Skeletal muscle tissue (tissue), 4 donors: ENCODE data around the gene RAB3IL1. TPM values are rescaled to one million over a fixed set of nuclear protein-coding genes. Genes with fewer than 3 reads are reported as not detected.
"Not testable (repeated sequence)": the region's sequence is repeated elsewhere in the genome, so short reads cannot be mapped to it uniquely, and the experiment has no call there.

Experiments used
- H3K27ac ChIP-seq: one replicate; pipeline ENCODE4 v1.7.0; 2013; ENCODE audit warnings: mild to moderate bottlenecking, low read depth, low read length, inconsistent platforms
- H3K27me3 ChIP-seq, 3 donors: one replicate each; pipeline ENCODE4 v1.7.0; 2013; ENCODE audit warnings: low read length in 3 of 3; ENCODE audit not compliant: control insufficient read depth in 3 of 3, insufficient read depth in 3 of 3
- H3K36me3 ChIP-seq, 3 donors: one replicate each; pipeline ENCODE4 v1.7.0; 2013; ENCODE audit warnings: low read length in 3 of 3; ENCODE audit not compliant: control insufficient read depth in 3 of 3, insufficient read depth in 3 of 3
- H3K4me1 ChIP-seq, 3 donors: one replicate each; pipeline ENCODE4 v1.7.0; 2013; ENCODE audit warnings: low read length in 3 of 3, mild to moderate bottlenecking in 3 of 3; ENCODE audit not compliant: control insufficient read depth in 3 of 3, insufficient read depth in 3 of 3
- H3K4me3 ChIP-seq, 3 donors: one replicate each; pipeline ENCODE4 v1.7.0; 2013; ENCODE audit warnings: low read length in 3 of 3
- H3K9ac ChIP-seq, 3 donors: one replicate each; pipeline ENCODE4 v1.7.0; 2013; ENCODE audit warnings: low read length in 3 of 3, mild to moderate bottlenecking in 3 of 3, moderate library complexity in 2 of 3, low read depth in 1 of 3
- H3K9me3 ChIP-seq, 3 donors: one replicate each; pipeline ENCODE4 v1.7.0; 2013; ENCODE audit warnings: low read length in 3 of 3; ENCODE audit not compliant: control insufficient read depth in 3 of 3
- total RNA-seq: library from RNA; depleted of rRNA; stranded (reverse); fragments of >200 nt; gene quantifications from one replicate; pipeline ENCODE4 v1.2.3, GENCODE V29; 2014
- donor health status: Osteomylitis.

RAB3IL1 gene
- 9.4 TPM for total RNA-seq

GRCh38 chr11:61917334-61918109 lies at the start of gene RAB3IL1:
TSS of gene RAB3IL1 (minus strand) at chr11:61917566. CDS start at chr11:61917367, 199 bp downstream.
- H3K27ac ChIP-seq: peak within 1 kb of the TSS; percentile 71
- peak within 1 kb of the TSS; percentile 66 to 70 (median 69) for H3K4me3 ChIP-seq
- H3K9ac ChIP-seq: peak within 1 kb of the TSS; percentile 33 to 79 (median 40)
- no peaks in the 10 kb centered on the region for H3K36me3 ChIP-seq
- no peaks in the 10 kb centered on the region for H3K9me3 ChIP-seq
- peaks cover 27 to 34% (median 31%) of the 10 kb centered on the region in 3 donors for H3K4me1 ChIP-seq
- peaks cover 11 to 32% (median 24%) of the 10 kb centered on the region in 3 donors for H3K27me3 ChIP-seq

GRCh38 chr11:61966734-61967115 lies 49.4 kb upstream of the RAB3IL1 start:
- no peaks in the 10 kb centered on the region for H3K9me3 ChIP-seq
- peaks cover 51 to 69% (median 56%) of the 10 kb centered on the region in 3 donors for H3K4me1 ChIP-seq
- H3K27ac ChIP-seq: peak overlapping the region; percentile 97
- peaks cover 24 to 29% (median 26%) of the 10 kb centered on the region in 3 donors for H3K36me3 ChIP-seq
- H3K9ac ChIP-seq: peak overlapping the region; percentile 94 to 98 (median 94)
- no peaks in the 10 kb centered on the region for H3K27me3 ChIP-seq
- H3K4me3 ChIP-seq: peak overlapping the region; percentile 87 to 100 (median 97)

- peak overlapping the region; percentile 97 for H3K27ac ChIP-seq
- peaks cover 24 to 29% (median 26%) of the 10 kb centered on the region in 3 donors for H3K36me3 ChIP-seq
These were observed 47.4 kb upstream of the RAB3IL1 start for GRCh38 chr11:61964666-61965271.

GRCh38 chr11:61964058-61964665 lies 46.8 kb upstream of the RAB3IL1 start:
- H3K4me1 ChIP-seq: peaks cover 46 to 60% (median 52%) of the 10 kb centered on the region in 3 donors
- peaks cover 24 to 29% (median 29%) of the 10 kb centered on the region in 3 donors for H3K36me3 ChIP-seq
- H3K27me3 ChIP-seq: no peaks in the 10 kb centered on the region
- no peak overlapping the region for H3K9ac ChIP-seq
- H3K4me3 ChIP-seq: no peak overlapping the region
- H3K27ac ChIP-seq: peak overlapping the region; percentile 34
- H3K9me3 ChIP-seq: no peaks in the 10 kb centered on the region

More at GRCh38 chr11:61964666-61965271, 47.4 kb upstream of the RAB3IL1 start:
- H3K27me3 ChIP-seq, H3K9me3 ChIP-seq: not testable (repeated sequence)
- Histone ChIP-seq H3K9ac (peak overlapping the region in 2 of 3 donors; percentile 27 to 94), H3K4me1 (peaks cover 46 to 60% (median 53%) of the 10 kb centered on the region in 3 donors), H3K4me3 (peak overlapping the region; percentile 87 to 100 (median 97))

- no peaks in the 10 kb centered on the region for H3K27me3 ChIP-seq
- no peak overlapping the region for H3K4me3 ChIP-seq
- H3K4me1 ChIP-seq: peaks cover 40 to 53% (median 51%) of the 10 kb centered on the region in 3 donors
- H3K9me3 ChIP-seq: no peaks in the 10 kb centered on the region
- peaks cover 24 to 29% (median 29%) of the 10 kb centered on the region in 3 donors for H3K36me3 ChIP-seq
- H3K27ac ChIP-seq: peak overlapping the region; percentile 34
- no peak overlapping the region for H3K9ac ChIP-seq
These were observed 46.1 kb upstream of the RAB3IL1 start for GRCh38 chr11:61963282-61964057.

GRCh38 chr11:61963016-61963281 lies 45.6 kb upstream of the RAB3IL1 start:
- H3K27ac ChIP-seq: peak overlapping the region; percentile 34
- H3K4me3 ChIP-seq: peak overlapping the region in 1 of 3 donors; percentile 13
- H3K9ac ChIP-seq: peak overlapping the region in 2 of 3 donors; percentile 15 to 27
- H3K9me3 ChIP-seq: no peaks in the 10 kb centered on the region
- no peaks in the 10 kb centered on the region for H3K27me3 ChIP-seq
- peaks cover 36 to 50% (median 48%) of the 10 kb centered on the region in 3 donors for H3K4me1 ChIP-seq
- H3K36me3 ChIP-seq: peaks cover 25 to 29% (median 29%) of the 10 kb centered on the region in 3 donors

GRCh38 chr11:61962213-61963015 lies 45.0 kb upstream of the RAB3IL1 start:
- Histone ChIP-seq H3K9ac (peak overlapping the region; percentile 8 to 27 (median 15)), H3K27me3 (no peaks in the 10 kb centered on the region), H3K36me3 (peaks cover 27 to 29% (median 29%) of the 10 kb centered on the region in 3 donors), H3K4me1 (peaks cover 35 to 50% (median 48%) of the 10 kb centered on the region in 3 donors), H3K4me3 (peak overlapping the region in 1 of 3 donors; percentile 13), H3K27ac (peak overlapping the region; percentile 34), H3K9me3 (no peaks in the 10 kb centered on the region)

GRCh38 chr11:61961570-61962212 lies 44.3 kb upstream of the RAB3IL1 start:
- Histone ChIP-seq H3K27me3 (no peaks in the 10 kb centered on the region), H3K4me1 (peaks cover 35 to 48% (median 47%) of the 10 kb centered on the region in 3 donors), H3K36me3 (peaks cover 27 to 29% (median 28%) of the 10 kb centered on the region in 3 donors), H3K4me3 (no peak overlapping the region), H3K9ac (peak overlapping the region in 2 of 3 donors; percentile 8 to 30), H3K27ac (peak overlapping the region; percentile 34), H3K9me3 (no peaks in the 10 kb centered on the region)
